C4-2B (cell line): Measurements from ENCODE around the gene PTPRD.

Source experiments
- CTCF ChIP-seq: fragments of 450-650 bp; conservative IDR thresholded peaks from 2 replicates; pipeline ENCODE4 v1.5.1; 2017; ENCODE audit warnings: mild to moderate bottlenecking
- ZFX ChIP-seq: fragments of 450-650 bp; IDR thresholded peaks from 2 replicates; pipeline ENCODE4 v1.6.1; 2017

- TF ChIP-seq CTCF (no peak), ZFX (no peak)
Observed at GRCh38 chr9:10080012-10080411, 532.8 kb downstream of the PTPRD start.
